ENCODE results near the gene RPS26.

RPS26 gene

GRCh38 chr12:56084958-56085543, 43.3 kb downstream of the RPS26 start:
- H3K27ac Mint-ChIP-seq (ENCODE audit: low read depth), result no peak overlapping the region
- peaks cover 4% of the 10 kb centered on the region for H3K36me3 Mint-ChIP-seq (ENCODE audit: insufficient read depth)
- H3K4me1 Mint-ChIP-seq, result peaks cover 9% of the 10 kb centered on the region
- H3K27me3 Mint-ChIP-seq, result peaks cover 26% of the 10 kb centered on the region
- ATAC-seq (replicated peaks; ENCODE audit: extremely low read depth, poor library complexity, severe bottlenecking) (no peak), DNase-seq (ENCODE audit: low spot score in 2 of 2) (no peak)
- H3K4me3 Mint-ChIP-seq, result no peak overlapping the region
- H3K9me3 Mint-ChIP-seq, result no peaks in the 10 kb centered on the region

GRCh38 chr12:56086096-56086495, 44.4 kb downstream of the RPS26 start:
- peaks cover 2% of the 10 kb centered on the region for H3K36me3 Mint-ChIP-seq (ENCODE audit: insufficient read depth)
- H3K4me3 Mint-ChIP-seq, result no peak overlapping the region
- DNase-seq (ENCODE audit: low spot score in 2 of 2), result no peak
- H3K27me3 Mint-ChIP-seq, result peaks cover 22% of the 10 kb centered on the region
- no peak overlapping the region for H3K27ac Mint-ChIP-seq (ENCODE audit: low read depth)
- H3K4me1 Mint-ChIP-seq, result peaks cover 1% of the 10 kb centered on the region
- no peaks in the 10 kb centered on the region for H3K9me3 Mint-ChIP-seq
- no peak for ATAC-seq (replicated peaks; ENCODE audit: extremely low read depth, poor library complexity, severe bottlenecking)

- Mint-ChIP-seq H3K4me3 (no peak overlapping the region), H3K27me3 (peaks cover 17% of the 10 kb centered on the region)
Measured at GRCh38 chr12:56086608-56087007, 44.9 kb downstream of the RPS26 start.

GRCh38 chr12:56087220-56087619, 45.5 kb downstream of the RPS26 start:
- H3K27ac Mint-ChIP-seq (ENCODE audit: low read depth), result no peak overlapping the region
- DNase-seq (ENCODE audit: low spot score in 2 of 2) (no peak), ATAC-seq (replicated peaks; ENCODE audit: extremely low read depth, poor library complexity, severe bottlenecking) (no peak)
- no peaks in the 10 kb centered on the region for H3K4me1 Mint-ChIP-seq
- H3K36me3 Mint-ChIP-seq (ENCODE audit: insufficient read depth), result peaks cover 2% of the 10 kb centered on the region
- peaks cover 11% of the 10 kb centered on the region for H3K27me3 Mint-ChIP-seq
- H3K9me3 Mint-ChIP-seq, result no peaks in the 10 kb centered on the region
- H3K4me3 Mint-ChIP-seq, result no peak overlapping the region

More at GRCh38 chr12:56086608-56087007, 44.9 kb downstream of the RPS26 start:
- H3K36me3 Mint-ChIP-seq (ENCODE audit: insufficient read depth), result peaks cover 2% of the 10 kb centered on the region
- H3K9me3 Mint-ChIP-seq, result no peaks in the 10 kb centered on the region
- ATAC-seq (replicated peaks; ENCODE audit: extremely low read depth, poor library complexity, severe bottlenecking) (no peak), DNase-seq (ENCODE audit: low spot score in 2 of 2) (no peak)
- no peak overlapping the region for H3K27ac Mint-ChIP-seq (ENCODE audit: low read depth)
- no peaks in the 10 kb centered on the region for H3K4me1 Mint-ChIP-seq
